WTC11 (cell line): Measurements from ENCODE around the gene NLGN1. TPM values are rescaled to one million over a fixed set of nuclear protein-coding genes. Genes with fewer than 3 reads are reported as not detected.

Source experiments
- ATAC-seq: fragments of 200-7000 bp; cut with Tn5 transposase; 2 replicates; pipeline ENCODE4 v1.10.0; 2021; ENCODE audit warnings: mild to moderate bottlenecking, moderate library complexity
- CTCF ChIA-PET: fragments of 300-600 bp; sonication (Branson Sonifier 250); formaldehyde crosslinking; loops from one replicate; lab custom pipeline; 2021; ENCODE audit warnings: antibody characterized with exemption; lab: Charles Lee
- POLR2A ChIA-PET: fragments of 350-600 bp; sonication (Branson Sonifier 250); formaldehyde crosslinking; loops from one replicate; lab custom pipeline; 2021; ENCODE audit warnings: antibody characterized with exemption; lab: Charles Lee
- DNase-seq: peaks from one replicate; pipeline ENCODE4 v3.0.0; 2021; ENCODE audit warnings: low spot score
- H3K27ac Mint-ChIP-seq: 2 replicates; pipeline ENCODE4 v1.8.0; 2021; ENCODE audit warnings: mixed read lengths
- H3K27me3 Mint-ChIP-seq: 2 replicates; pipeline ENCODE4 v1.8.0; 2021; ENCODE audit warnings: low read depth, mild to moderate bottlenecking, moderate library complexity, mixed read lengths
- H3K36me3 Mint-ChIP-seq: 2 replicates; pipeline ENCODE4 v1.8.0; 2021; ENCODE audit warnings: mixed read lengths
- H3K4me1 Mint-ChIP-seq: 2 replicates; pipeline ENCODE4 v1.8.0; 2022; ENCODE audit warnings: mixed read lengths
- H3K4me3 Mint-ChIP-seq: 2 replicates; pipeline ENCODE4 v1.8.0; 2021; ENCODE audit warnings: mild to moderate bottlenecking, moderate library complexity, mixed read lengths
- H3K9me3 Mint-ChIP-seq: 2 replicates; pipeline ENCODE4 v1.8.0; 2021; ENCODE audit warnings: mixed read lengths
- CREB1 ChIP-seq: sonication (generic); formaldehyde crosslinking; IDR thresholded peaks from 2 replicates; pipeline ENCODE4 v1.8.0; 2023; ENCODE audit warnings: mild to moderate bottlenecking, missing genetic modification reagents
- CREM ChIP-seq: sonication (generic); formaldehyde crosslinking; IDR thresholded peaks from 2 replicates; pipeline ENCODE4 v1.8.1; 2022; ENCODE audit warnings: mild to moderate bottlenecking, missing genetic modification reagents, moderate library complexity
- ETV6 ChIP-seq: sonication (generic); formaldehyde crosslinking; IDR thresholded peaks from 2 replicates; pipeline ENCODE4 v1.8.1; 2022; ENCODE audit warnings: mild to moderate bottlenecking, missing genetic modification reagents
- FOXJ3 ChIP-seq: sonication (generic); formaldehyde crosslinking; IDR thresholded peaks from 2 replicates; pipeline ENCODE4 v1.9.0; 2021; ENCODE audit warnings: missing genetic modification reagents, mild to moderate bottlenecking, borderline replicate concordance
- FOXK1 ChIP-seq: sonication (generic); formaldehyde crosslinking; IDR thresholded peaks from 2 replicates; pipeline ENCODE4 v1.8.0; 2022; ENCODE audit warnings: mild to moderate bottlenecking, moderate library complexity, missing genetic modification reagents
- GRHL2 ChIP-seq: fragments of 250-450 bp; sonication (Bioruptor Pico); IDR thresholded peaks from 2 replicates; pipeline ENCODE4 v1.8.0; 2022; ENCODE audit warnings: mild to moderate bottlenecking, moderate library complexity; ENCODE audit not compliant: insufficient replicate concordance, severe bottlenecking
- HMGA2 ChIP-seq: fragments of 250-450 bp; sonication (Bioruptor Pico); IDR thresholded peaks from 2 replicates; pipeline ENCODE4 v1.4.0; 2021; ENCODE audit warnings: mild to moderate bottlenecking, moderate library complexity
- NFE2L1 ChIP-seq: sonication (generic); formaldehyde crosslinking; IDR thresholded peaks from 2 replicates; pipeline ENCODE4 v1.8.1; 2023; ENCODE audit warnings: missing genetic modification reagents
- NR1H2 ChIP-seq: sonication (generic); formaldehyde crosslinking; IDR thresholded peaks from 2 replicates; pipeline ENCODE4 v1.9.0; 2021; ENCODE audit warnings: mild to moderate bottlenecking, moderate library complexity, missing genetic modification reagents
- NR2C2 ChIP-seq: sonication (generic); formaldehyde crosslinking; IDR thresholded peaks from 2 replicates; pipeline ENCODE4 v1.8.0; 2022; ENCODE audit warnings: mild to moderate bottlenecking, missing genetic modification reagents
- OVOL2 ChIP-seq: fragments of 250-450 bp; sonication (Bioruptor Pico); IDR thresholded peaks from 2 replicates; pipeline ENCODE4 v1.9.0; 2021; ENCODE audit warnings: mild to moderate bottlenecking, borderline replicate concordance
- PRRX2 ChIP-seq: fragments of 250-450 bp; sonication (Bioruptor Pico); IDR thresholded peaks from 2 replicates; pipeline ENCODE4 v1.8.0; 2021; ENCODE audit warnings: mild to moderate bottlenecking
- SOX15 ChIP-seq: fragments of 250-450 bp; sonication (Bioruptor Pico); IDR thresholded peaks from 2 replicates; pipeline ENCODE4 v1.9.0; 2021; ENCODE audit warnings: mild to moderate bottlenecking
- ZNF121 ChIP-seq: sonication (generic); formaldehyde crosslinking; IDR thresholded peaks from 2 replicates; pipeline ENCODE4 v1.8.0; 2023; ENCODE audit warnings: missing genetic modification reagents
- ZNF219 ChIP-seq: sonication (generic); formaldehyde crosslinking; IDR thresholded peaks from 2 replicates; pipeline ENCODE4 v1.8.0; 2023; ENCODE audit warnings: missing genetic modification reagents, mild to moderate bottlenecking, borderline replicate concordance
- ZNF396 ChIP-seq: fragments of 250-450 bp; sonication (Bioruptor Pico); IDR thresholded peaks from 2 replicates; pipeline ENCODE4 v1.8.0; 2021; ENCODE audit warnings: mild to moderate bottlenecking, moderate library complexity, borderline replicate concordance
- ZNF416 ChIP-seq: fragments of 250-450 bp; sonication (Bioruptor Pico); IDR thresholded peaks from 2 replicates; pipeline ENCODE4 v1.9.0; 2021; ENCODE audit warnings: mild to moderate bottlenecking, inconsistent platforms
- ZNF423 ChIP-seq: fragments of 250-450 bp; sonication (Bioruptor Pico); IDR thresholded peaks from 2 replicates; pipeline ENCODE4 v2.1.2; 2022; ENCODE audit warnings: mild to moderate bottlenecking, moderate library complexity
- total RNA-seq: library from RNA; stranded (reverse); gene quantifications from 3 replicates; pipeline ENCODE4 v1.2.3, GENCODE V29; 2021
- TF ChIP-seq, protein P1 (sequence below): fragments of 250-450 bp; sonication (Bioruptor Pico); IDR thresholded peaks from 2 replicates; pipeline ENCODE4 v2.1.2; 2022; ENCODE audit warnings: mild to moderate bottlenecking, moderate library complexity
- TF ChIP-seq, protein P2 (sequence below): fragments of 250-450 bp; sonication (Bioruptor Pico); IDR thresholded peaks from 2 replicates; pipeline ENCODE4 v1.8.0; 2021; ENCODE audit warnings: mild to moderate bottlenecking
- TF ChIP-seq, protein P3 (sequence below): fragments of 250-450 bp; sonication (Bioruptor Pico); IDR thresholded peaks from 2 replicates; pipeline ENCODE4 v1.9.0; 2021; ENCODE audit warnings: mild to moderate bottlenecking
- TF ChIP-seq, protein P4 (sequence below): fragments of 200-600 bp; IDR thresholded peaks from 2 replicates; pipeline ENCODE4 v1.8.0; 2022; ENCODE audit warnings: antibody characterized with exemption
- TF ChIP-seq, protein P5 (sequence below): sonication (generic); formaldehyde crosslinking; IDR thresholded peaks from 2 replicates; pipeline ENCODE4 v1.8.1; 2023; ENCODE audit warnings: mild to moderate bottlenecking, missing genetic modification reagents

NLGN1 gene
- total RNA-seq, 1 experiment from 2014 or later = 12.4 TPM

DNA sequence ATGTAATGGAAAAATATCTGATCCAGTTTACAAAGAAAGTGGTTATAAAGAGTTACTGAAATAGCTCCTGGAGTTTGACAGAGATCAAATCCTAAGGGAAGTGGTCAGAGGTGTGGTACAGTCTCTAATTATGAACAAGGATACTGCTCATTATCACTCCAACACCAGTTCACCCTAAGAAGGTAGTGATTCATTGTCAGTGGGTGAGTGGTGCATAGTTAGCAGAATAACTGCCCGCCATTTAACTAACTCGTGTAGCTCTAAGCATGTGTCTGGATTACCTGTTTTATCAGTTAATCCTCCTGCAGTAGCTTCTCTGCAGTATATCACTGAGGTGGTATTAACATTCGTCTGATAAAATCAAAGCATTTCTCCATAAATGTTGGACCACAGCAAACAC, 700.1 kb downstream of the NLGN1 start:
- H3K4me3 Mint-ChIP-seq = no peak overlapping the region
- ChIA-PET CTCF (no interaction called here), POLR2A (no interaction called here)
- H3K27ac Mint-ChIP-seq = no peak overlapping the region
- peaks cover 37% of the 10 kb centered on the region for H3K4me1 Mint-ChIP-seq
- H3K27me3 Mint-ChIP-seq = no peaks in the 10 kb centered on the region
- TF ChIP-seq GRHL2 (no peak), FOXJ3 (CRISPR knock-in tag) (no peak), ZNF423 (CRISPR knock-in tag) (no peak), ZNF219 (CRISPR knock-in tag) (no peak), SOX15 (CRISPR knock-in tag) (no peak), NFE2L1 (CRISPR knock-in tag) (no peak), ETV6 (CRISPR knock-in tag) (no peak), CREM (CRISPR knock-in tag) (no peak), CREB1 (CRISPR knock-in tag) (no peak), ZNF396 (CRISPR knock-in tag) (no peak), OVOL2 (no peak), HMGA2 (CRISPR knock-in tag) (no peak), NR2C2 (no peak), NR1H2 (CRISPR knock-in tag) (no peak), ZNF121 (CRISPR knock-in tag) (no peak)
- TF ChIP-seq, protein P1, sequence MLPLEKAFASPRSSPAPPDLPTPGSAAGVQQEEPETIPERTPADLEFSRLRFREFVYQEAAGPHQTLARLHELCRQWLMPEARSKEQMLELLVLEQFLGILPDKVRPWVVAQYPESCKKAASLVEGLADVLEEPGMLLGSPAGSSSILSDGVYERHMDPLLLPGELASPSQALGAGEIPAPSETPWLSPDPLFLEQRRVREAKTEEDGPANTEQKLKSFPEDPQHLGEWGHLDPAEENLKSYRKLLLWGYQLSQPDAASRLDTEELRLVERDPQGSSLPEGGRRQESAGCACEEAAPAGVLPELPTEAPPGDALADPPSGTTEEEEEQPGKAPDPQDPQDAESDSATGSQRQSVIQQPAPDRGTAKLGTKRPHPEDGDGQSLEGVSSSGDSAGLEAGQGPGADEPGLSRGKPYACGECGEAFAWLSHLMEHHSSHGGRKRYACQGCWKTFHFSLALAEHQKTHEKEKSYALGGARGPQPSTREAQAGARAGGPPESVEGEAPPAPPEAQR (CRISPR knock-in tag) = no peak
- TF ChIP-seq, protein P2, sequence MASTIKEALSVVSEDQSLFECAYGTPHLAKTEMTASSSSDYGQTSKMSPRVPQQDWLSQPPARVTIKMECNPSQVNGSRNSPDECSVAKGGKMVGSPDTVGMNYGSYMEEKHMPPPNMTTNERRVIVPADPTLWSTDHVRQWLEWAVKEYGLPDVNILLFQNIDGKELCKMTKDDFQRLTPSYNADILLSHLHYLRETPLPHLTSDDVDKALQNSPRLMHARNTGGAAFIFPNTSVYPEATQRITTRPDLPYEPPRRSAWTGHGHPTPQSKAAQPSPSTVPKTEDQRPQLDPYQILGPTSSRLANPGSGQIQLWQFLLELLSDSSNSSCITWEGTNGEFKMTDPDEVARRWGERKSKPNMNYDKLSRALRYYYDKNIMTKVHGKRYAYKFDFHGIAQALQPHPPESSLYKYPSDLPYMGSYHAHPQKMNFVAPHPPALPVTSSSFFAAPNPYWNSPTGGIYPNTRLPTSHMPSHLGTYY (CRISPR knock-in tag) = no peak
- TF ChIP-seq, protein P3, sequence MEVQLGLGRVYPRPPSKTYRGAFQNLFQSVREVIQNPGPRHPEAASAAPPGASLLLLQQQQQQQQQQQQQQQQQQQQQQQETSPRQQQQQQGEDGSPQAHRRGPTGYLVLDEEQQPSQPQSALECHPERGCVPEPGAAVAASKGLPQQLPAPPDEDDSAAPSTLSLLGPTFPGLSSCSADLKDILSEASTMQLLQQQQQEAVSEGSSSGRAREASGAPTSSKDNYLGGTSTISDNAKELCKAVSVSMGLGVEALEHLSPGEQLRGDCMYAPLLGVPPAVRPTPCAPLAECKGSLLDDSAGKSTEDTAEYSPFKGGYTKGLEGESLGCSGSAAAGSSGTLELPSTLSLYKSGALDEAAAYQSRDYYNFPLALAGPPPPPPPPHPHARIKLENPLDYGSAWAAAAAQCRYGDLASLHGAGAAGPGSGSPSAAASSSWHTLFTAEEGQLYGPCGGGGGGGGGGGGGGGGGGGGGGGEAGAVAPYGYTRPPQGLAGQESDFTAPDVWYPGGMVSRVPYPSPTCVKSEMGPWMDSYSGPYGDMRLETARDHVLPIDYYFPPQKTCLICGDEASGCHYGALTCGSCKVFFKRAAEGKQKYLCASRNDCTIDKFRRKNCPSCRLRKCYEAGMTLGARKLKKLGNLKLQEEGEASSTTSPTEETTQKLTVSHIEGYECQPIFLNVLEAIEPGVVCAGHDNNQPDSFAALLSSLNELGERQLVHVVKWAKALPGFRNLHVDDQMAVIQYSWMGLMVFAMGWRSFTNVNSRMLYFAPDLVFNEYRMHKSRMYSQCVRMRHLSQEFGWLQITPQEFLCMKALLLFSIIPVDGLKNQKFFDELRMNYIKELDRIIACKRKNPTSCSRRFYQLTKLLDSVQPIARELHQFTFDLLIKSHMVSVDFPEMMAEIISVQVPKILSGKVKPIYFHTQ = no peak
- TF ChIP-seq, protein P4, sequence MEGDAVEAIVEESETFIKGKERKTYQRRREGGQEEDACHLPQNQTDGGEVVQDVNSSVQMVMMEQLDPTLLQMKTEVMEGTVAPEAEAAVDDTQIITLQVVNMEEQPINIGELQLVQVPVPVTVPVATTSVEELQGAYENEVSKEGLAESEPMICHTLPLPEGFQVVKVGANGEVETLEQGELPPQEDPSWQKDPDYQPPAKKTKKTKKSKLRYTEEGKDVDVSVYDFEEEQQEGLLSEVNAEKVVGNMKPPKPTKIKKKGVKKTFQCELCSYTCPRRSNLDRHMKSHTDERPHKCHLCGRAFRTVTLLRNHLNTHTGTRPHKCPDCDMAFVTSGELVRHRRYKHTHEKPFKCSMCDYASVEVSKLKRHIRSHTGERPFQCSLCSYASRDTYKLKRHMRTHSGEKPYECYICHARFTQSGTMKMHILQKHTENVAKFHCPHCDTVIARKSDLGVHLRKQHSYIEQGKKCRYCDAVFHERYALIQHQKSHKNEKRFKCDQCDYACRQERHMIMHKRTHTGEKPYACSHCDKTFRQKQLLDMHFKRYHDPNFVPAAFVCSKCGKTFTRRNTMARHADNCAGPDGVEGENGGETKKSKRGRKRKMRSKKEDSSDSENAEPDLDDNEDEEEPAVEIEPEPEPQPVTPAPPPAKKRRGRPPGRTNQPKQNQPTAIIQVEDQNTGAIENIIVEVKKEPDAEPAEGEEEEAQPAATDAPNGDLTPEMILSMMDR = no peak
- no peaks in the 10 kb centered on the region for H3K36me3 Mint-ChIP-seq
- no peak for DNase-seq
- ATAC-seq = no peak
- no peaks in the 10 kb centered on the region for H3K9me3 Mint-ChIP-seq

DNA sequence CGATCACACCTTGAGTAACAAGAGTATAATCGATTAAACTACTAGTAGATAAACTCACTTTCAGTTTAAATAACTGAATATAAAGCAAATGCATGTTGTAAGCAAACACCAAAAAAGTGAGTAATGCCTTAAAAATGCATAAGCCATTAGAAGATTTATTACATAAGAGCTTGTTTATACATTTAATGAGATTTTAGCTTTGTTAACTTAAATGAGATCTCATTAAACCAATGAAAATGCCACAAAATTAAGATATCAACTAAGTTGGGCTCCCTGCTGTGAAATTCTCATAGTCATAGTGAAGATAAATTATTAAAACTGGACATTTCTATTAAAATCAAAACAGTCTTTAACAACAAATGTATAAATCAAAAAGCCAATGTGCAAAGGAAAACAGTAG, 701.2 kb downstream of the NLGN1 start:
- DNase-seq (no peak), ATAC-seq (no peak)
- no peaks in the 10 kb centered on the region for H3K9me3 Mint-ChIP-seq
- TF ChIP-seq PRRX2 (CRISPR knock-in tag) (no peak), ZNF416 (CRISPR knock-in tag) (no peak), FOXK1 (no peak)
- TF ChIP-seq, protein P5, sequence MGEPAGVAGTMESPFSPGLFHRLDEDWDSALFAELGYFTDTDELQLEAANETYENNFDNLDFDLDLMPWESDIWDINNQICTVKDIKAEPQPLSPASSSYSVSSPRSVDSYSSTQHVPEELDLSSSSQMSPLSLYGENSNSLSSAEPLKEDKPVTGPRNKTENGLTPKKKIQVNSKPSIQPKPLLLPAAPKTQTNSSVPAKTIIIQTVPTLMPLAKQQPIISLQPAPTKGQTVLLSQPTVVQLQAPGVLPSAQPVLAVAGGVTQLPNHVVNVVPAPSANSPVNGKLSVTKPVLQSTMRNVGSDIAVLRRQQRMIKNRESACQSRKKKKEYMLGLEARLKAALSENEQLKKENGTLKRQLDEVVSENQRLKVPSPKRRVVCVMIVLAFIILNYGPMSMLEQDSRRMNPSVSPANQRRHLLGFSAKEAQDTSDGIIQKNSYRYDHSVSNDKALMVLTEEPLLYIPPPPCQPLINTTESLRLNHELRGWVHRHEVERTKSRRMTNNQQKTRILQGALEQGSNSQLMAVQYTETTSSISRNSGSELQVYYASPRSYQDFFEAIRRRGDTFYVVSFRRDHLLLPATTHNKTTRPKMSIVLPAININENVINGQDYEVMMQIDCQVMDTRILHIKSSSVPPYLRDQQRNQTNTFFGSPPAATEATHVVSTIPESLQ (CRISPR knock-in tag) = no peak
- TF ChIP-seq, protein P1 (CRISPR knock-in tag) = no peak
- TF ChIP-seq, protein P3 = no peak
- TF ChIP-seq, all 79 proteins: peak for 0
- H3K27ac Mint-ChIP-seq = no peak overlapping the region
- H3K36me3 Mint-ChIP-seq = no peaks in the 10 kb centered on the region
- no peak overlapping the region for H3K4me3 Mint-ChIP-seq
- CTCF ChIA-PET = no interaction called here
- peaks cover 36% of the 10 kb centered on the region for H3K4me1 Mint-ChIP-seq
- no peaks in the 10 kb centered on the region for H3K27me3 Mint-ChIP-seq
- POLR2A ChIA-PET = no interaction called here
